Keratinocyte (primary cell): Measurements from ENCODE around the gene TSTD2. TPM values are rescaled to one million over a fixed set of nuclear protein-coding genes. Genes with fewer than 3 reads are reported as not detected.

Experiments
- DNase-seq: peaks from one replicate; pipeline ENCODE4 v3.0.0-alpha.2; 2011; ENCODE audit warnings: low read depth, missing footprints, low spot score
- FAIRE-seq: peaks from 2 replicates; lab custom pipeline; 2011; peaks lifted over from hg19 to GRCh38; lab: Jason Lieb, UNC
- H2AFZ ChIP-seq: 2 replicates; pipeline ENCODE4 v1.6.0; 2012; ENCODE audit warnings: low read length, control low read depth, inconsistent platforms; ENCODE audit not compliant: control insufficient read depth
- H3K27ac ChIP-seq: 2 replicates; pipeline ENCODE4 v1.5.1; 2011; ENCODE audit warnings: low read length; ENCODE audit not compliant: control insufficient read depth, insufficient read depth
- H3K27me3 ChIP-seq: 3 replicates; pipeline ENCODE4 v1.6.0; 2011; ENCODE audit warnings: low read length; ENCODE audit not compliant: control insufficient read depth, insufficient read depth; ENCODE audit errors: extremely low read depth
- H3K36me3 ChIP-seq, 2 experiments: 2 replicates in 1 of 2; 3 replicates in 1 of 2; pipeline ENCODE4 v1.5.1; 2011; ENCODE audit warnings: low read length in 2 of 2, mild to moderate bottlenecking in 1 of 2; ENCODE audit not compliant: control insufficient read depth in 2 of 2, insufficient read depth in 2 of 2; ENCODE audit errors: extremely low read depth in 1 of 2
- H3K4me1 ChIP-seq: 3 replicates; pipeline ENCODE4 v1.5.1; 2011; ENCODE audit warnings: low read length; ENCODE audit not compliant: control insufficient read depth, insufficient read depth; ENCODE audit errors: extremely low read depth
- H3K4me2 ChIP-seq: 3 replicates; pipeline ENCODE4 v1.6.0; 2011; ENCODE audit warnings: low read depth, low read length; ENCODE audit not compliant: control insufficient read depth, insufficient read depth; ENCODE audit errors: extremely low read depth
- H3K4me3 ChIP-seq, 3 experiments: fragments of 200-600 bp in 1 of 3; sonication (generic) in 1 of 3; 2 replicates in 2 of 3; 3 replicates in 1 of 3; pipeline ENCODE4 v1.5.1; 2011 to 2016; ENCODE audit warnings: low read length in 3 of 3, mild to moderate bottlenecking in 3 of 3, control low read depth in 2 of 3, inconsistent platforms in 1 of 3, low read depth in 1 of 3, mixed read lengths in 1 of 3, mixed run types in 1 of 3, moderate library complexity in 1 of 3; ENCODE audit not compliant: control insufficient read depth in 2 of 3, insufficient read depth in 2 of 3; ENCODE audit errors: extremely low read depth in 1 of 3
- H3K79me2 ChIP-seq: 2 replicates; pipeline ENCODE4 v1.6.0; 2012; ENCODE audit warnings: low read length; ENCODE audit not compliant: control insufficient read depth, insufficient read depth
- H3K9ac ChIP-seq: 3 replicates; pipeline ENCODE4 v1.6.0; 2011; ENCODE audit warnings: low read length; ENCODE audit not compliant: control insufficient read depth, insufficient read depth; ENCODE audit errors: extremely low read depth
- H3K9me1 ChIP-seq: 3 replicates; pipeline ENCODE4 v1.6.0; 2011; ENCODE audit warnings: low read length; ENCODE audit not compliant: control insufficient read depth, insufficient read depth; ENCODE audit errors: extremely low read depth
- H3K9me3 ChIP-seq: 2 replicates; pipeline ENCODE4 v1.5.1; 2012; ENCODE audit warnings: low read depth, low read length; ENCODE audit not compliant: control insufficient read depth
- H4K20me1 ChIP-seq: 3 replicates; pipeline ENCODE4 v1.6.0; 2011; ENCODE audit warnings: low read length; ENCODE audit not compliant: control insufficient read depth, insufficient read depth; ENCODE audit errors: extremely low read depth
- CTCF ChIP-seq, 3 experiments: IDR thresholded peaks in 1 of 3; conservative IDR thresholded peaks in 1 of 3; optimal IDR thresholded peaks in 1 of 3; 2 replicates in 2 of 3; 3 replicates in 1 of 3; pipeline versions ENCODE3 to v1.5.1; 2011; ENCODE audit warnings: low read length in 3 of 3, mild to moderate bottlenecking in 3 of 3, moderate library complexity in 2 of 3, control low read depth in 1 of 3, inconsistent platforms in 1 of 3; ENCODE audit not compliant: insufficient read depth in 2 of 3; ENCODE audit errors: extremely low read depth in 1 of 3
- EZH2 ChIP-seq: IDR thresholded peaks from one replicate; pipeline ENCODE4 v1.6.1; 2012; ENCODE audit warnings: inconsistent platforms, mild to moderate bottlenecking, low read length, moderate library complexity
- dilution Hi-C: fragments of 300-500 bp; cut with MboI; formaldehyde crosslinking; loops from one replicate; pipeline ENCODE4 v1.7.0; 2020; ENCODE audit warnings: low sequenced_read_pairs; ENCODE audit not compliant: extremely low pct_ligation_motif_present
- polyA plus RNA-seq, 5 experiments: library from polyadenylated mRNA; depleted of rRNA in 3 of 5; stranded (reverse) in 3 of 5; stranded (forward) in 1 of 5; unstranded in 1 of 5; fragments of >200 nt; gene quantifications; 1 replicate in 1 of 5; 2 replicates in 3 of 5; 3 replicates in 1 of 5; pipeline versions ENCODE4 v1.2.1 to v1.2.3, GENCODE V29; 2011 to 2012; ENCODE audit warnings: missing spikeins in 2 of 5, low read depth in 1 of 5, low replicate concordance in 1 of 5

Gene TSTD2
- polyA plus RNA-seq, 1 donor (not counting 4 experiments of a cell fraction or from before 2014, with no cell fraction given), result 17.2 TPM

GRCh38 chr9:97556721-97557605 is 76.2 kb downstream of the TSTD2 start:
- no peak overlapping the region for H2AFZ ChIP-seq
- H3K9me1 ChIP-seq, result no peaks in the 10 kb centered on the region
- peaks cover 39% of the 10 kb centered on the region for H3K27me3 ChIP-seq
- FAIRE-seq (no peak), DNase-seq (no peak)
- dilution Hi-C loops, result no loop called here
- no peaks in the 10 kb centered on the region for H4K20me1 ChIP-seq
- no peak overlapping the region for H3K4me3 ChIP-seq
- no peaks in the 10 kb centered on the region for H3K9me3 ChIP-seq
- no peak overlapping the region for H3K4me2 ChIP-seq
- no peaks in the 10 kb centered on the region for H3K79me2 ChIP-seq
- H3K27ac ChIP-seq, result no peak overlapping the region
- no peak overlapping the region for H3K9ac ChIP-seq
- H3K4me1 ChIP-seq, result no peaks in the 10 kb centered on the region
- no peaks in the 10 kb centered on the region for H3K36me3 ChIP-seq
- no peak for TF ChIP-seq CTCF (optimal IDR thresholded peaks at IDR 0.05 in 1 of 3, IDR thresholded peaks at IDR 0.05 in 1 of 3, conservative IDR thresholded peaks at IDR 0.05 in 1 of 3; ENCODE audit: extremely low read depth in 1 of 3, insufficient read depth in 2 of 3, low read length in 3 of 3)
- no peak for TF ChIP-seq EZH2

GRCh38 chr9:97556036-97556720 is 77.0 kb downstream of the TSTD2 start:
- H3K4me3 ChIP-seq, result no peak overlapping the region
- no peak overlapping the region for H2AFZ ChIP-seq
- FAIRE-seq (no peak), DNase-seq (no peak)
- H3K4me1 ChIP-seq, result no peaks in the 10 kb centered on the region
- H3K9me1 ChIP-seq, result no peaks in the 10 kb centered on the region
- H3K27me3 ChIP-seq, result peaks cover 39% of the 10 kb centered on the region
- no peak overlapping the region for H3K27ac ChIP-seq
- no peak overlapping the region for H3K9ac ChIP-seq
- dilution Hi-C loops, result no loop called here
- H4K20me1 ChIP-seq, result no peaks in the 10 kb centered on the region
- H3K36me3 ChIP-seq, result no peaks in the 10 kb centered on the region
- H3K9me3 ChIP-seq, result no peaks in the 10 kb centered on the region
- H3K79me2 ChIP-seq, result no peaks in the 10 kb centered on the region
- TF ChIP-seq EZH2 (no peak), CTCF (optimal IDR thresholded peaks at IDR 0.05 in 1 of 3, IDR thresholded peaks at IDR 0.05 in 1 of 3, conservative IDR thresholded peaks at IDR 0.05 in 1 of 3; ENCODE audit: extremely low read depth in 1 of 3, insufficient read depth in 2 of 3, low read length in 3 of 3) (no peak)
- no peak overlapping the region for H3K4me2 ChIP-seq
